HG03139 (cell line): ENCODE results near the gene CEACAM21.
"Not testable (repeated sequence)": the region's sequence is repeated elsewhere in the genome, so short reads cannot be mapped to it uniquely, and the experiment has no call there.

ENCODE experiments used
- ATAC-seq: cut with Tn5 transposase; IDR thresholded peaks from one replicate; pipeline ENCODE4 v1.9.1; 2021; ENCODE audit not compliant: unreplicated experiment

The CEACAM21 gene

DNA sequence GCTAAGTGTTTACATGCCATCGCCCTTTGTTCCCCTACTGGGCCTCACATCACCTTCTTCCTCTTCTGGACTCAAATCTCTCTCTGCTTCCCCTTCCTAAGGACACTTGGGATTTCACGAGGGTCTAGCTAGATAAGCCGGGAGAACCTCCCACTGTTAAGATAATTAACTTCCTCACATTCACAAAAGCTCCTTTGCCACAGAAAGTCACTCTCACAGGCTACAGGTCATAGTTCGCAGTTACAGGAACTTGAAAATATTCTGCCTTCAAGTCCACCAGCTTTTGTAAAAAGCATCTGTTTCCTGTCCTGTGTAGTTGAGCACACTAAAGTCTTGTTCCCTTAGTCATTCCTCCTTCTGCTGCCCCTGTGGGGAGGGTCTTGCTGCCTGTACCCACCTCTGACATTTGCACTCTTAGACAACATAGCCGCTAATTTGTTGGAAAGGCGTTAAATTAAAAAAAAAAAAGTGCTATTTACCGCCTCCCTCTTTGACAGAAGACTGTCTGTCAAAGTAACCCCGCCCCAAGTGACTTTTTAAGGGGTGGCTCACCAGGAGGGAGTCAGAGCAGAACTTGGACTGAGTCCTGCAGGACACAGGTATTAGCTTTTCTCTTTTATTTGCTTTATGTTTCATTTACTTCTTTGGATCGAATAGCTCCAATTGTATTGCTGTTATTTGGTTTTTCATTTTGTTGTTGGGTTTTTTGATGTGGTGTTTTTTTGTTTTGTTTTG lies 26.8 kb upstream of the CEACAM21 start:
- ATAC-seq: no peak

DNA sequence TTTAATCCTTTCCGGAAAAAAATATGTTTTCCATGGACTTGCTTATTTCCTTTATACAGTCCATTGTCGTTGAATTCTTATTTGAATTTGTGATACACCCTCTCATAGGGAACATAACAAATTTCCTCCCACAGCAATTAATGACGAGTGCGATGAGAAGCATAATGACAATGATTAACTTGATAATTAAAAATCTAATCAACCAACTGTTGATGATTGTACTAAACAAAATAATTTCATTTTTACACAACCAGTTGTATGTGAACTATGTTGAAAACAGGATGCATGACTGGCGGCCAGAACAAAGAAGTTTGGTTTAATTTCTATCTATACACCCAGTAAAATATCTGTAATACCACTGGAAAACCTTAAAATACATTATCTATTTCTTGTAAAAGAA lies 26.1 kb upstream of the CEACAM21 start:
- ATAC-seq: no peak

DNA sequence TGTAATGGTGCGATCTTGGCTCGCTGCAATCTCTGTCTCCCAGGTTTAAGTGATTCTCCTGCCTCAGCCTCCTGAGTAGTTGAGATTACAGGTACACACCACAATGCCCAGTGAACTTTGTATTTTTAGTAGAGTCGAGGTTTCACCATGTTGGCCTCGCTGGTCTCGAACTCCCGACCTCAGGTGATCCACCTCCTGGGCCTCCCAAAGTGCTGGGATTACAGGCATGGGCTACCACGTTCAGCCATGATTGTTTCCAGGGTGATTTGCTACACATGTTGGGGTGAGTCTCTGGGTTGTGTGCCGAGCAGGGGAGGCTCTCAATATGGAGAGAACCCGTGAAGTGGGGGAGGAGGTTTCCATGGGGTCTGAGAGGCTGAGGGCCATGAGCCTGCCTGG lies 24.8 kb upstream of the CEACAM21 start:
- ATAC-seq: no peak

GRCh38 chr19:41551711-41552110 lies 24.3 kb upstream of the CEACAM21 start:
- ATAC-seq: no peak

DNA sequence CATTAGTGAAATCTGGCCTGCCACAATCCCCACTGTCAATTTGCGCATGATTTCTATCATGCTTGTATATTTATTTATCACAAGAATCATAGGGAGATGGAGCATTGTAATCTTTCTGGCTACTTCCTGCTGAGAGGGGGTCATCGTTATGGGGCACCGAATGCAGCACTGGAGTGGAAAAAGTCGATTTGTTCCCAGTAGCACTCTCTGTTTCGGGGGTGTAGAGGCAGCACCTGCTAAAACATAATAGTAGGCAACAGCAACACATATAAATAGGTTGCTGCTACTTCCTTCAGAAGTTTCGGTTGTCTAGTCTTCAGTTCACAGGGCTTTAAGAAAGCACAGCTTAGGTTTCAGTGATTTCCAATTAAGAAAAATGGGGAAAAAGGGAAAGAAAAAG lies 23.4 kb upstream of the CEACAM21 start:
- ATAC-seq: no peak

GRCh38 chr19:41553804-41554203 lies 22.2 kb upstream of the CEACAM21 start:
- ATAC-seq: no peak

GRCh38 chr19:41554907-41555306 lies 21.1 kb upstream of the CEACAM21 start:
- ATAC-seq: no peak

DNA sequence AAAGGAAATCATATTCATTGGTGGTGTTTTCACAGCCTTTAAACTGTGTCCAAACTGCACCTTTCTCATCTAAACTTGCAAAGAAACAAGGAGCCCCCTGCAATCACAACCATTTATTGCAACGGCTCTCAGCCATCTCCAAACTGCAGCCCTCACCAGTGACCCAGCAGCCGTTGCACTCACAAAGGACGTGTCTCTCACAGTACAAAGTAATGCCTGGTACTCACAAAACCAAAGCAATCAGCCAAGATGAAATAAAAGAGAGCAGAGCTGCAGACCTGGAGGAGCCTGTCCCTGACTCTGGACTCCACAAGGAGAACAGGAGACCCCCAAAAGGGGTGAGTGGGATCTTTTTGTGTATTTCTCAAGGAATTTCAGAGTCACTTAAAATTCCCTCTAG lies 20.2 kb upstream of the CEACAM21 start:
- ATAC-seq: no peak

GRCh38 chr19:41563854-41564514 lies 12.0 kb upstream of the CEACAM21 start:
- no peak for ATAC-seq

DNA sequence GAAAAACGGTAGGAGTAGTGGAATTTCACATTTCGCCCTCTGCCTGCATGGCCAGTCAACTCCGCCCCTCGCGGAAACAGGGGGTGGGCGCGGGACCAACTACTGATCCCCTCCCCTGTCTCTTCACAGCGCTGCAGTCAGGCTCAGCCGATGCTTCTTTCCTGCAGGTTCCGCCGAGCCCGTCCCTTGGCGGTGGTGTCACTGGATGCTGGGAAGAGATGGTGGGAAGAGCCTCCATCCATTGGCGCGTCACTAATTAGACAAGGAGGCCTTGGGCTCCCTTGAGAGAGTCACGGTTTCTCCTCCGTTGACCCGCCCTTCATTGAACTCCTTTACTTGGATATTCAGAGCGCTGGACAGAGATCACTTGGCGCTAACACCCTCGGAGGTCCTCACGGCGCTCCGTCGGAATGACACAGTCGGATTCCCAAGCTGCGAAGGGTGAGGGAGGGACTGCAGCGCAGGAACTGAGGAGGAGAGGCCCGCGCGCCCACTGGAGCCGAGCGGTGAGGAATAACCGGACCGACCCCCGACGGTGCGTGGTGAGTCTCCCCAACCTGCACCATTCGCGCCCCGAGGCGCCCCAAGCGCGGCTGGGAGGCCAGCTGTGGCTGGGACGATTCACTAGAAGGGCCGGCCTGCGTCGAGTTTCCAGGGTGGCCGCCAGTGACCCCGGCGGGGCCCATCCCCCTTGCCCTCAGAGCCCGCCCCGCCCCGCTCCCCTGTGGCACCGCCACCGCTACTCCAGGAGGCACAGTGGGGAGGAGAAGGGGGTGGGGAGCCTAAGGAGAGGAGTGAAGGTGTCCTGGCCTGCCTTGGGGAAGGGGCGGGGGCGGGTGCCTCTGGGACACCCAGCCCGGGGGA lies 11.2 kb upstream of the CEACAM21 start:
- ATAC-seq: no peak

DNA sequence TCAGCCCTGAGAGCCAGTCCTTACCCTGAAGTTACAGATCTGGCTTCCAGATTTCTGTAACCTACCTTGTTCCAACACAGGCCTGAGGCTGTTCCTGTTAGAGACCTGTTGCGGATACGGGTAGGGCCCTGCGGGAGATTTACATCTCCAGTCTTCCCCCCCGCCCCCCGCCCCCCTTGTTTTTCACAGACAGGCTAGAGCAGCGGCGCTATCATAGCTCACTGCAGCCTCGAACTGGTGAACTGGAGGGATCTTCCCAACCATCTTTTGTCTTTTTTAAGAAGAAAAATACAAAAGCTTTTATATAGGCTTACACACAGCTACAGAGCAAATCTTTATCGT lies 10.6 kb upstream of the CEACAM21 start:
- ATAC-seq: no peak

DNA sequence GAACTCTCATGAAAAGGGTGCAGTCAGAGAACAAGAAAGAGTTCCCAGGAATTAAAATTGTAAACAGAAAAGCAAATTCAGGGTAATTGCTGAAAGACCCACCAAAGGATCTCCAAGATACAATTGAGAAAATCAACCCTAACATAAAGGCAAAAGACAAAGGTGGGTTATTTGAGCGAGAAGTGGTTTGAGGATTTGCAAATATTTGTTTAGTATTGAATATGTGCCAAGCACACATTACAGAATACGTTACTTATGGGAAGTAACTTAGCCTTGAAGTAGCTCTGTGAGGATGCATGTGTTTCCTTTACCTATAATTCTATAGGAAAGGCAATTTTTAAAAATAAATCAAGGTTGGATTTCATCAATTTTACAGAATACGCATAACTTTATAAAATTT lies 10.0 kb upstream of the CEACAM21 start:
- no peak for ATAC-seq

GRCh38 chr19:41569481-41570150 lies 6.3 kb upstream of the CEACAM21 start:
- ATAC-seq: no peak

DNA sequence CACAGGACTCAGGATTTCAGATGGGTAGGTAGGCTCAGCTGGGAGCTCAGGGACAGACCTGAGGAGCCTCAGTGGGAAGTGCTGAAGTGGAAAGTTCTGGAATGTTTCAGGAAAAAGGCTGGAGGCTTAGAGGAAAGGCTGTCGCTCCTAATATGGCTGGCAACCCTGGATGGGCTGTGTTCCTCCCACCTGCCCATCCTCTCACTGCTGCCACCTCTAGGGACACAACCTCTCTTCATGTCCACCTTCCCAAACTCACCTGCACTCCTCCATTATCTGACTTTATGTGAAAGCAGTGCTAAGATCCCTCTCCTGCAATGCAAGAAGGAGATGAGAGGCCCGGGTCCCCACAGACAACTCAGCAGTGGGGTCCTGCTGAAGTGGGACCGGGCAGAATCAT lies 5.8 kb upstream of the CEACAM21 start:
- no peak for ATAC-seq

DNA sequence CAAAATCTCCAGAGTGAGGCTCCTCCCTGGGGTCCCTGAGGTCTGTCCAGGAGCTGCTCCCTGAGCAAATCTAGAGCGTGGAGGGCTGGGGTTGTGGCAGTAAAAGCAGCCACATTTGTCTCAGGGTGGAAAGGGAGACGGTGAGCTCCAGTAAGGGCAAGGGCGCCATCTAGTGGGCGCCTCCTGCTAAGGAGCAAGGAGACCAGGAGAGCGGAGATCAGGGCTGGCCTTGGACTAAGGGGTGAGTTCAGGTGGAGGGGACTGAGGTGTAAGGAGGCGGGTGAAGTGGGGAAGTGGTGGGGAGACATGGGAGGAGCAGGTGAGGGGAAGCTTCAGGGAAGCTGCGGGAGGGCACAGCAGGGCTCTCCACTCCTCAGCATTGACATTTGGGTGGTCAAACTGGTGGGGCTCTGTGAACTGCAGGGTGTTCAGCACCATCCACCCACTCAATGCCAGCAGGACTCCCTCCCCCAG lies 5.3 kb upstream of the CEACAM21 start:
- ATAC-seq: no peak

DNA sequence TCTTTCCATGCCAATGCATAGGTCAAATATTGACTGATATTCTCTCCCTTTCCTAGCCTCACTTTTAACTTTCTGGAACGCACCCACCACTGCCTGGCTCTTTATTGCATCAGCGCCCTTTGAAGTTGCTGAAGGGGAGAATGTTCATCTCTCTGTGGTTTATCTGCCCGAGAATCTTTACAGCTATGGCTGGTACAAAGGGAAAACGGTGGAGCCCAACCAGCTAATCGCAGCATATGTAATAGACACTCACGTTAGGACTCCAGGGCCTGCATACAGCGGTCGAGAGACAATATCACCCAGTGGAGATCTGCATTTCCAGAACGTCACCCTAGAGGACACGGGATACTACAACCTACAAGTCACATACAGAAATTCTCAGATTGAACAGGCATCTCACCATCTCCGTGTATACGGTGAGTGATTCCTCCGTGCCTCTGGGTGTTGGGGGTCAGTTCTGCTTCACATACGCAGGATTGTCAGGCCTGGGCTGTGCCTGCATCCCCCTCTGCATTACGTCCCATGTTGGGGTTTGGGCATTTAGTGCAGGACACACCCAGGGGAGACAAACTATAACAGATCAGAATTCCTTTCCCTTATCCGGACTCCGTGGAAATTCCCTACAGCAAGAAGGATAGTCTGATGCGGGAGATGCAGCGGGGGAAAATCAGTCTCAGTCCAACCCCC lies 1.3 kb downstream of the CEACAM21 start:
- ATAC-seq: no peak

GRCh38 chr19:41577833-41578232 lies 1.9 kb downstream of the CEACAM21 start:
- no peak for ATAC-seq

- ATAC-seq: no peak
Observed at GRCh38 chr19:41578886-41579285, 2.9 kb downstream of the CEACAM21 start.

- ATAC-seq: not testable (repeated sequence)
Observed at GRCh38 chr19:41581068-41581467, 5.1 kb downstream of the CEACAM21 start.

DNA sequence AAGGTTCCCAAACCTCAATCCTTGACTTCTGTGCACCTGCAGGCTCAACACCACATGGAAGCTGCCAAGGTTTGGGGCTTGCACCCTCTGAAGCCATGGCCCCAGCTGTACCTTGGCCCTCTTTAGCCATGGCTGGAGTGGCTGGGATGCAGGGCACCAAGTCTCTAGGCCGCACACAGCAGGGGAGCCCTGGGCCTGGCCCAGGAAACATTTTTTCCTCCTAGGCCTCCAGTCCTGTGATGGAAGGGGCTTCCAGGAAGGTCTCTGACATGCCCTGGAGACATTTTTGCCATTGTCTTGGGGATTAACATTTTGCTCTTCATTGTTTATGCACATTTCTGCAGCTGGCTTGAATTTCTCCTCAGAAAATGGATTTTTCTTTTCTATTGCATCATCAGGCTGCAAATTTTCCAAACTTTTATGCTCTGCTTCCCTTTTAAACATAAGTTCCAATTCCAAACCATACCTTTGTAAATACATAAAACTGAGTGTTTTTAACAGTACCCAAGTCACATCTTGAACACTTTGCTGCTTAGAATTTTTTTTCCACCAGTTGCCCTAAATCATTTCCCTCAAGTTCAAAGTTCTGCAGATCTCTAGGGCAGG lies 6.7 kb downstream of the CEACAM21 start:
- not testable (repeated sequence) for ATAC-seq
